Activated CD4-positive, alpha-beta T cell treated with anti-CD3 and anti-CD28 coated beads, Interleukin-2, amount 50 U/mL, for 16 hours (primary cell): ENCODE measurements around the gene NIM1K.
A peak's percentile ranks its signal among the peaks of the same experiment; 100 is the strongest.
"Not testable (repeated sequence)": the region's sequence is repeated elsewhere in the genome, so short reads cannot be mapped to it uniquely, and the experiment has no call there.

Experiments
- DNase-seq: peaks from one replicate; pipeline ENCODE4 v3.0.0-alpha.2; 2020

The NIM1K gene

GRCh38 chr5:43190755-43191603 is 1.0 kb upstream of the NIM1K start:
- no peak for DNase-seq

- DNase-seq: no peak
Measured at GRCh38 chr5:43192558-43193180, 644 bp downstream of the NIM1K start.

GRCh38 chr5:43193181-43193893 is 1.3 kb downstream of the NIM1K start:
- DNase-seq: peak; percentile 78

- no peak for DNase-seq
Measured at GRCh38 chr5:43193894-43194265, 1.9 kb downstream of the NIM1K start.

- no peak for DNase-seq
Measured at GRCh38 chr5:43195670-43196265, 3.7 kb downstream of the NIM1K start.

- DNase-seq: no peak
Measured at GRCh38 chr5:43197535-43197934, 5.5 kb downstream of the NIM1K start.

GRCh38 chr5:43201442-43201841 is 9.4 kb downstream of the NIM1K start:
- not testable (repeated sequence) for DNase-seq

GRCh38 chr5:43202380-43202779 is 10.4 kb downstream of the NIM1K start:
- DNase-seq: no peak

GRCh38 chr5:43203373-43203772 is 11.3 kb downstream of the NIM1K start:
- no peak for DNase-seq

- DNase-seq: no peak
Measured at GRCh38 chr5:43204958-43205357, 12.9 kb downstream of the NIM1K start.

GRCh38 chr5:43207601-43208000 is 15.6 kb downstream of the NIM1K start:
- no peak for DNase-seq

GRCh38 chr5:43208658-43209057 is 16.6 kb downstream of the NIM1K start:
- DNase-seq: no peak

GRCh38 chr5:43209060-43209459 is 17.0 kb downstream of the NIM1K start:
- DNase-seq: no peak

GRCh38 chr5:43209833-43210232 is 17.8 kb downstream of the NIM1K start:
- no peak for DNase-seq

GRCh38 chr5:43210570-43210969 is 18.5 kb downstream of the NIM1K start:
- DNase-seq: no peak

GRCh38 chr5:43213951-43214350 is 21.9 kb downstream of the NIM1K start:
- DNase-seq: no peak

- DNase-seq: no peak
Measured at GRCh38 chr5:43215073-43215631, 23.1 kb downstream of the NIM1K start.

- DNase-seq: no peak
Measured at GRCh38 chr5:43216941-43217340, 24.9 kb downstream of the NIM1K start.

- no peak for DNase-seq
Measured at GRCh38 chr5:43219120-43219519, 27.1 kb downstream of the NIM1K start.

GRCh38 chr5:43221502-43221901 is 29.5 kb downstream of the NIM1K start:
- DNase-seq: no peak

- no peak for DNase-seq
Measured at GRCh38 chr5:43225649-43226245, 33.7 kb downstream of the NIM1K start.

GRCh38 chr5:43227655-43228054 is 35.6 kb downstream of the NIM1K start:
- DNase-seq: no peak

GRCh38 chr5:43230707-43231106 is 38.7 kb downstream of the NIM1K start:
- no peak for DNase-seq
